Activated T-cell treated with anti-CD3 and anti-CD28 coated beads for 24 hours (primary cell): ENCODE results near the gene KRTAP4-11.
"Not testable (repeated sequence)": the region's sequence is repeated elsewhere in the genome, so short reads cannot be mapped to it uniquely, and the experiment has no call there.

Experiments used
- DNase-seq: peaks from one replicate; pipeline ENCODE4 v3.0.0-alpha.2; 2020; ENCODE audit warnings: low read depth

Gene KRTAP4-11

DNA sequence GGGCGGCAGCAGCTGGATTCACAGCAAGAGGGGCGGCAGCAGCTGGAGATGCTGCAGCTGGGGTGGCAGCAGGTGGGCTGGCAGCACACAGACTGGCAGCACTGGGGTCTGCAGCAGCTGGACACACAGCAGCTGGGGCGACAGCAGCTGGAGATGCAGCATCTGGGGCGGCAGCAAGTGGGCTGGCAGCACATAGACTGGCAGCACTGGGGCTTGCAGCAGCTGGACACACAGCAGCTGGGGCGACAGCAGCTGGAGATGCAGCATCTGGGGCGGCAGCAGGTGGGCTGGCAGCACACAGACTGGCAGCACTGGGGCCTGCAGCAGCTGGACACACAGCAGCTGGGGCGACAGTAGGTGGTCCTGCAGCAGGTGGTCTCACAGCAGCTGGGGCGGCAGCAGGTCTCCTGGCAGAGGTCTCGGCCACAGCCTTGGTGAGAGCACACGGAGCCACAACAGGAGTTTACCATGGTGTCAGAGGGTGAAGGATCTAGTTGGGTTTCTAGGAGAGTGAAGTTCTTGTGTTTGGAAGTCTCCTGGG lies at the start of gene KRTAP4-11:
Gene KRTAP4-11, minus strand, starts transcription at position 528 of the 541 bp plus-strand sequence. Its CDS starts 58 bp downstream, at position 470.
- DNase-seq: not testable (repeated sequence)

DNA sequence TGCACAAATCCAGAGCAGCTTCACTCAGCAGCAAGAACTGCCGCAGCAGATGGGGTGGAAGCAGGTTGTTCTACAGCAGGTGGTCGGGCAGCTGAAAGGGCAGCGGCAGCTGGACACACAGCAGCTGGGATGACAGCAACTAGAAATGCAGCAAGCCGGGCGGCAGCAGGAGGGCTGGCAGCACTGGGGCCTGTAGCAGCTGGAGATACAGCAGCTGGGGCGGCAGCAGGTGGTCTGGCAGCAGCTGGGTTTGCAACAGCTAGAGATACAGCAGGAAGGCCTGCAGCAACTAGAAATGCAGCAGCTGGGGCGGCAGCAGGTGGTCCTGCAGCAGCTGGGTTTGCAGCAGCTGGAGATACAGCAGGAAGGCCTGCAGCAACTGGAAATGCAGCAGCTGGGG lies 49.4 kb upstream of the KRTAP4-11 start:
- DNase-seq: no peak

GRCh38 chr17:41163828-41164227 lies 45.7 kb upstream of the KRTAP4-11 start:
- DNase-seq: no peak

DNA sequence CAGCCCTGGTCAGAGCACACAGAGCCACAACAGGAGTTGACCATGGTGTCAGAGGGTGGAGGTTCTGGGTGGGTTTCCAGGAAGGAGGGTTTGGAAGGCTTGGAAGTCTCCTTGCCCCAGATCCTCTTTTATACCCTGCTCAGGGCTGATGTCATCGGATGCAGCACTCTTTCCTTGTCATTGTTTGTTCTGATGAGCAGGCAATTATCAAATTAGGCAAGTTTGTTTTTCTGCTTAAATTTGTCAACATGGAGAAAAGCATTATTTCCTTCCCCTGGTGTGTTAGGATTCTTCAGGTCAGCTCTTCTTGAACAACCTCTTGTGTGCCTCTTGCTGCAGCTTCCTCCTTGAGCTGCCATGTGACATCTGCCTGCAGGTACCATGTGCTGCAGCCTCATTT lies 42.5 kb upstream of the KRTAP4-11 start, which contains the start of gene KRTAP4-4:
Gene KRTAP4-4, minus strand, starts transcription at position 101 of the 400 bp plus-strand sequence. Its CDS starts 57 bp downstream, at position 44.
- DNase-seq: no peak

DNA sequence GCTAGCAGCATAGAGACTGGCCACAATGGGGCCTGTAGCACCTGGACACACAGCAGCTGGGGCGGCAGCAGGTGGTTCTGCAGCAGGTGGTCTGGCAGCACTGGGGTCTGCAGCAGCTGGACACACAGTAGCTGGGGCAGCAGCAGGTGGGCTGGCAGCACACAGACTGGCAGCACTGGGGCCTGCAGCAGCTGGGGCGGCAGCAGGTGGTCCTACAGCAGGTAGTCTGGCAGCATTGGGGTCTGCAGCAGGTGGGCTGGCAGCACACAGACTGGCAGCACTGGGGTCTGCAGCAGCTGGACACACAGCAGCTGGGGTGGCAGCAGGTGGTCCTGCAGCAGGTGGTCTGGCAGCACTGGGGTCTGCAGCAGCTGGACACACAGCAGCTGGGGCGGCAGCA lies 42.0 kb upstream of the KRTAP4-11 start:
- DNase-seq: not testable (repeated sequence)

DNA sequence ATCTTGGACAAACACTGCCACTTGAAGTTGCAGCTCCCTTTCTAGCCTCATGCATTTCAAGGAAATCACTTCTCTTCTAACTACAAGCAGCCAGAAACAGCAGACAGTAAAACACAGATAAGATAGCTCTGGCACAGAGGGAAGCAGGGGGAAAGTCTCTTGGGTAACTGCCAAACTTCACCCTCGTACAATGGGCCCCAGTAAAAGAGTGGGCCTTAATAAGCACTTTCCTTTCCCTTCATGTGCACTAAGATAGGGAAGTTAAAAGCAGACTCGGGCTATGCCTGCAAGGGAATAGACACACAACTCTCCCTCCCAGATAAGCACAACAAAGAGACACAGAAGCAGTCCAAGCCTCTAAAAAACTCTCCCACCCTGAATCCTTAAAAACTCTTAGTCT lies 35.7 kb upstream of the KRTAP4-11 start:
- DNase-seq: no peak

- DNase-seq: no peak
Measured at GRCh38 chr17:41151525-41151924, 33.4 kb upstream of the KRTAP4-11 start.

- no peak for DNase-seq
Measured at GRCh38 chr17:41150026-41150425, 31.9 kb upstream of the KRTAP4-11 start.

- DNase-seq: no peak
Measured at GRCh38 chr17:41149652-41149985, 31.4 kb upstream of the KRTAP4-11 start, which contains the start of gene KRTAP4-5. Gene KRTAP4-5 (minus strand): TSS chr17:41149825. CDS start chr17:41149767, 58 bp downstream.

- not testable (repeated sequence) for DNase-seq
Measured at GRCh38 chr17:41148971-41149651, 30.9 kb upstream of the KRTAP4-11 start.

GRCh38 chr17:41147531-41148204 lies 29.5 kb upstream of the KRTAP4-11 start:
- no peak for DNase-seq

GRCh38 chr17:41145261-41145660 lies 27.1 kb upstream of the KRTAP4-11 start:
- no peak for DNase-seq

GRCh38 chr17:41144846-41145245 lies 26.7 kb upstream of the KRTAP4-11 start:
- DNase-seq: no peak

GRCh38 chr17:41141361-41141760 lies 23.2 kb upstream of the KRTAP4-11 start:
- DNase-seq: no peak

DNA sequence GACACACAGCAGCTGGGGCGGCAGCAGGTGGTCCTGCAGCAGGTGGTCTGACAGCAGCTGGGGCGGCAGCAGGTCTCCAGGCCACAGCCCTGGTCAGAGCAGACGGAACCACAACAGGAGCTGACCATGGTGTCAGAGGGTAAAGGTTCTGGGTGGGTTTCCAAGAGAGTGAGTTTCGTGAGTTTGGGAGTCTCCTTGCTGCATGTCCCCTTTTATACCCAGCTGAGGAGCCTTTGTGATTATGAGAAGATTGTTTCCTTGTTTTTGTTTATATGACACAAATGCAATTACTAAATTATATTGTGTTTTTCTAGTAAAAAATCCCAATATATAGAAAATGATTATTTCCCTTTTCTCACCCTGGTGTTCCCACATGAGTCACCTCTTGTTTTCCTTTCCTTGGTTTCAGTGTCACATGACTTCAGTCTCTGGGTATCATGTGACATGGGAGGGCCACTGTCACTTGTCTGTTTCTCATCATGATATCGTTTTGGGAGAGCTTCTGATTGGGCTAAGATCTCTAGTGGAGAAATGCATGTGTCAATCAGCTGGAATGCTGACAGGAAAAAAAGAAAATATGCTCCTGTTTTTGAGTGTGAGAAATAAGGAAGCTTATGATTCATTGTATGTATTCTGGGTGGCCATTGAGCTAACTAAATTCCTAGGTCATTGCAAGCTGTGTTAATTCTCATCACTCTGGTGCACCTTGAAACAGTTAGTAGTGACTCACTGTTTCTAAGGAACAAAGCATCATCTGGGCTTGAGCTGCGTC lies 22.4 kb upstream of the KRTAP4-11 start, which contains the start of gene KRTAP4-6:
Gene KRTAP4-6, minus strand, starts transcription at position 185 of the 772 bp plus-strand sequence. Its CDS starts 57 bp downstream, at position 128.
- DNase-seq: no peak

- not testable (repeated sequence) for DNase-seq
Measured at GRCh38 chr17:41139865-41140264, 21.7 kb upstream of the KRTAP4-11 start.

DNA sequence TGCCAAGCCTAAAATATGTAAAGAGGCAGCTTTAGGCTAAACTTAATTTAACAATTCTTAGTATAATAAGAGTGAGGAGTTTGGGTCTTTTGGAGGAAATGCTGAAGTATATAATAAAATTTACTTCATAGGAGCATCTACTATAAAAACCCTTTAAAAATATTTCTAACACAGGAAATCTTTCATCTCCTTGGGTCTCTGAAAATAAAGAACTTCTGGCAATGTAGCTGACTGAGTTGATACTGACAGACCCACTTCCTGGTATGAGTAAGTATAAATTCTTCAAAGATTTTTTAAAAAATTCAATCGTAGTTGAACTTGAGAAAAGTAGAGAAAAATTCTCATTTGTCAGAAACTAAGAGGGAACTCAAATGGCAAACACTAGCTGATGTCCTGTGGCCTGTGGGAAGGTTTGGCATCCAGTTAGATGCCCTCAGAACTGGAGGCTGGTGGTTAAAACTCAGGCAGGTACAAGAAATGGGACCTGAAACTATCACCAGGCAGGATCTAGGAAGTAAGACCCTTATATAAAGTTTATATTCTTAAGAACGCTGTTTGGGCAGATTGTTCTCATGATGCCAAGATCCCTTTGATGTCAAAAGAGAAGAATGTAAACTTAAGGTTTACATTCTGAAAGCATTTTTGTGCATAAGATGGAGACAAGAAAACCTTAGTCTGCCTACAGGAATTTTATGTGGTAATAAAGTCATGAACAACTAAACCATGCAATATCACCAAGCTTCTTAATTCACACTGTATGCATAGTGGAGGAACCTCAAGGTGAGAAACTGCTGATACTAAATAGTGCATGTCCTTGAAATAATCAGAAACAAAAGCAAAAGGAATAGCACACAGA lies 15.9 kb upstream of the KRTAP4-11 start:
- no peak for DNase-seq

- no peak for DNase-seq
Measured at GRCh38 chr17:41131979-41132378, 13.8 kb upstream of the KRTAP4-11 start.

DNA sequence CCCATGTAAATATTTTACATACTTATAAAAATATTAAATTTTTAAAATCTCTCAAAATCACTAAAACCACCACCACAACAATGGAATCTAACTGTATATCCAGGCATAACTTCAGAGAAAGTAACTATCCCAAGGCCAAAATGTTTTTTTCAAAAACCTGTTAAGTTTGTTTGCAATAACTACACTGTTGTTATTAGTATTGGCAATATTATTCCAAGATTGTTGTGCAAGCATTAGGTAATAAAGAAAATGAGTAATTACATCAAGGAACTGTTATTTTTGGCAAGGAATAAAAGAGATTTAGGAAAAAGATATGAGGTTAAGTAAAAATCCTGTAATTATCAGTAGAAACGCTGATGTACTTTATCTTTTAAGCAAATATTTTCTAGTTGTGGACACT lies 9.2 kb upstream of the KRTAP4-11 start:
- DNase-seq: no peak

- no peak for DNase-seq
Measured at GRCh38 chr17:41126412-41126811, 8.2 kb upstream of the KRTAP4-11 start.

GRCh38 chr17:41125064-41125463 lies 6.9 kb upstream of the KRTAP4-11 start:
- DNase-seq: no peak
